Keratinocyte (primary cell): Measurements from ENCODE around the gene BORCS5.

Experiments
- EZH2 ChIP-seq: IDR thresholded peaks from one replicate; pipeline ENCODE4 v1.6.1; 2012; ENCODE audit warnings: inconsistent platforms, mild to moderate bottlenecking, low read length, moderate library complexity
- TF ChIP-seq, protein P1 (sequence below), 3 experiments: IDR thresholded peaks in 1 of 3; conservative IDR thresholded peaks in 1 of 3; optimal IDR thresholded peaks in 1 of 3; 2 replicates in 2 of 3; 3 replicates in 1 of 3; pipeline versions ENCODE3 to v1.5.1; 2011; ENCODE audit warnings: low read length in 3 of 3, mild to moderate bottlenecking in 3 of 3, moderate library complexity in 2 of 3, control low read depth in 1 of 3, inconsistent platforms in 1 of 3; ENCODE audit not compliant: insufficient read depth in 2 of 3; ENCODE audit errors: extremely low read depth in 1 of 3

DNA sequence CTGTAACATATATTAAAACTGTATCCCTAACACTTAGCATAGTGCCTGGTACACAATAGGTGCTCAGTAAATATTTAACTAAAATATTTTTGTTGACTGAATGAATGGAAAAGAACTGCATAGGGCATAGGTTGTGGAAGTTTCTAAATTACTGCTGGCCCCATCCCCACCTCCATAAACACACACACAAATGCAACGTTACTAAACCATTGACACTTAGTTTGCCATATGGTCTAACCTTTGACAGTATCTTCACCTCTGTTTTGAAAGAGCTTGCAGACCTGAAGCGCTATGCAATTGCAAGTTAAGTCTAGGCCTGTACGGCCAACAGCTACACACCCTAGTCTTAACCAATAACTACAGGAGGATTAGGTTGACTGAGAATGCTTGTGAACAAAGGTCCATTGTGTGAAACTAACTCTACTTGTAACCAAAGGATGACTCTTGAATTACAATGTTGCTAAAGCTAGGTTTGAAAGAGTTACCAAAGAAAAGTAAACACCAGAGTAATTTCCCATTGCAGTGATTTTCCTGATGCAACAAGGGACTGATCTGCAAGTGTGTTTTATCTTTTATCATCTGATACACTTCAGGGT, 5.9 kb upstream of the BORCS5 start:
- TF ChIP-seq, protein P1, sequence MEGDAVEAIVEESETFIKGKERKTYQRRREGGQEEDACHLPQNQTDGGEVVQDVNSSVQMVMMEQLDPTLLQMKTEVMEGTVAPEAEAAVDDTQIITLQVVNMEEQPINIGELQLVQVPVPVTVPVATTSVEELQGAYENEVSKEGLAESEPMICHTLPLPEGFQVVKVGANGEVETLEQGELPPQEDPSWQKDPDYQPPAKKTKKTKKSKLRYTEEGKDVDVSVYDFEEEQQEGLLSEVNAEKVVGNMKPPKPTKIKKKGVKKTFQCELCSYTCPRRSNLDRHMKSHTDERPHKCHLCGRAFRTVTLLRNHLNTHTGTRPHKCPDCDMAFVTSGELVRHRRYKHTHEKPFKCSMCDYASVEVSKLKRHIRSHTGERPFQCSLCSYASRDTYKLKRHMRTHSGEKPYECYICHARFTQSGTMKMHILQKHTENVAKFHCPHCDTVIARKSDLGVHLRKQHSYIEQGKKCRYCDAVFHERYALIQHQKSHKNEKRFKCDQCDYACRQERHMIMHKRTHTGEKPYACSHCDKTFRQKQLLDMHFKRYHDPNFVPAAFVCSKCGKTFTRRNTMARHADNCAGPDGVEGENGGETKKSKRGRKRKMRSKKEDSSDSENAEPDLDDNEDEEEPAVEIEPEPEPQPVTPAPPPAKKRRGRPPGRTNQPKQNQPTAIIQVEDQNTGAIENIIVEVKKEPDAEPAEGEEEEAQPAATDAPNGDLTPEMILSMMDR (optimal IDR thresholded peaks at IDR 0.05 in 1 of 3, IDR thresholded peaks at IDR 0.05 in 1 of 3, conservative IDR thresholded peaks at IDR 0.05 in 1 of 3; ENCODE audit: extremely low read depth in 1 of 3, insufficient read depth in 2 of 3, low read length in 3 of 3): no peak
- TF ChIP-seq EZH2: no peak
